ENCODE data around the gene ZNF304.

DNA sequence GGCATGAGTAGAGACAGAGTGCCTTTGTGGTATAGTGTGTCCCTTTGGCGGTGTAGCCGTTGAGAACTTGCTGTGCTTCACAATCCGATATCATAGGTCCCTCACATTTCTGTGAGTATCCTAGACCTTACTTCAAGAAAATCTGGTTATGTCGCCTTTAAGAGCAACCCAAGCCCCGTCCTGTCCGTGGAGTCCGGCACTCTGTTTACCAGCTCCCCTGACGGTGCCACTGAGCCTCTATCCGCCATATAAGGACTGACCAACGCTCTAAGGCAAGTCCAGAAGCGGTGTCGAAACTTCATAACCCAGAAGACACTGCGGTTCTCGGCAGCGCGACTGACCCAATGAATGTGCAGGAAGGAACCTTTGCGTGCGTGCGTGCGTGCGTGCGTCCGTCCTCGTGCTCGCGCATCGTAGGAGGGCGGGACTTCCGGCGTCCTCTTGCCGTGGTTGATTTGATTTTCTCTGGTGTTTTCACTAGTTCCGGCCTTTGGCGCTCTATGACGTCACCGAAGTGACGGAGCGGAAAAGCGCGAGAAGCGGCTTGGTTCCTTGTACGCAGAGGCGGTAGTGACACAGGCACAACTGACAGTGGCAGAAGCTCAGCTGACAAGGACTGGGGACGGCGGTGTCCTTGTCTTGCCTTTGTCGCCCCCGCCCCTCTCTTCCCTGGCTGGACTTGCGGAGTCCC lies 12.1 kb downstream of the ZNF304 start, which contains the start of the genes TRAPPC2B and ZNF547:
- TF ChIP-seq CTCF (IDR thresholded peaks at IDR 0.05) = no peak
- peak; percentile 67 for TF ChIP-seq POLR2A (IDR thresholded peaks at IDR 0.05)
- TF ChIP-seq POLR2AphosphoS5 (IDR thresholded peaks at IDR 0.05) = peak; percentile 58 to 86 (median 76)

Data from transverse colon (tissue), 4 donors.